ENCODE data around the gene C1QL2. TPM values are rescaled to one million over a fixed set of nuclear protein-coding genes. Genes with fewer than 3 reads are reported as not detected.

The C1QL2 gene
- polyA plus RNA-seq, 2 of the 4 experiments (the other 2 are of a cell fraction), result not detected

DNA sequence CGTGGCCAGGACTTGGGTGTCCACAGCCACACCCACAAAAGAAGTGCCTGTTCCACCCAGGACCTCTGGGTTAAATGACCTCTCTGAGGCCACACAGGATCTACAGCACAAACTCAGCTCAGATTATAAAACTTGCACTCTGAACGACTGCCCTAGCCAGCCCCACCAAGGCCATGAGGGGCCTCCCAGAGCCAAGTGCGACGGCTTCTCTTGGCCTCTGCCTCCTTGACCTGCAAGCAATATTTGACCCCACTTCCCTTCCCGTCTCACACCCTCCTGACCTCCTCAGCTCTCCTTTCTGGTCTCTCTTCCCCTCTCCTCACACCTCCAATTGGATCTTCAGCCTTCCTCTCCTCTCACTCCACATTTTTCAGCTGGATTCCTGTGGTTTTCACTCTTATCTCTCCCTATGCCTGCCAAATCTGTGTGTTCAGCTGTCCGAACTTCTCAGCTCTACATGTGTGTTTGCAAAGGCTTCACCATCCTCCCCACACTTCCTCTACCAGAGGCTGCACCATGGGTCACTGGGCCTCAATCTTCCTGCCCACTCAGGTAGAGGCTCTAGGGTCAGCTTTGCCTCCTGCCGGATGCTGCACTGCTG lies 39.8 kb upstream of the C1QL2 start (continued):
- TF ChIP-seq NPAS2 (CRISPR knock-in tag; IDR thresholded peaks at IDR 0.05; ENCODE audit: borderline replicate concordance) (no peak), MAFK (IDR thresholded peaks at IDR 0.05; ENCODE audit: partially characterized antibody) (no peak)
- TF ChIP-seq, protein P1, sequence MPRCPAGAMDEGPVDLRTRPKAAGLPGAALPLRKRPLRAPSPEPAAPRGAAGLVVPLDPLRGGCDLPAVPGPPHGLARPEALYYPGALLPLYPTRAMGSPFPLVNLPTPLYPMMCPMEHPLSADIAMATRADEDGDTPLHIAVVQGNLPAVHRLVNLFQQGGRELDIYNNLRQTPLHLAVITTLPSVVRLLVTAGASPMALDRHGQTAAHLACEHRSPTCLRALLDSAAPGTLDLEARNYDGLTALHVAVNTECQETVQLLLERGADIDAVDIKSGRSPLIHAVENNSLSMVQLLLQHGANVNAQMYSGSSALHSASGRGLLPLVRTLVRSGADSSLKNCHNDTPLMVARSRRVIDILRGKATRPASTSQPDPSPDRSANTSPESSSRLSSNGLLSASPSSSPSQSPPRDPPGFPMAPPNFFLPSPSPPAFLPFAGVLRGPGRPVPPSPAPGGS (IDR thresholded peaks at IDR 0.05), result no peak

DNA sequence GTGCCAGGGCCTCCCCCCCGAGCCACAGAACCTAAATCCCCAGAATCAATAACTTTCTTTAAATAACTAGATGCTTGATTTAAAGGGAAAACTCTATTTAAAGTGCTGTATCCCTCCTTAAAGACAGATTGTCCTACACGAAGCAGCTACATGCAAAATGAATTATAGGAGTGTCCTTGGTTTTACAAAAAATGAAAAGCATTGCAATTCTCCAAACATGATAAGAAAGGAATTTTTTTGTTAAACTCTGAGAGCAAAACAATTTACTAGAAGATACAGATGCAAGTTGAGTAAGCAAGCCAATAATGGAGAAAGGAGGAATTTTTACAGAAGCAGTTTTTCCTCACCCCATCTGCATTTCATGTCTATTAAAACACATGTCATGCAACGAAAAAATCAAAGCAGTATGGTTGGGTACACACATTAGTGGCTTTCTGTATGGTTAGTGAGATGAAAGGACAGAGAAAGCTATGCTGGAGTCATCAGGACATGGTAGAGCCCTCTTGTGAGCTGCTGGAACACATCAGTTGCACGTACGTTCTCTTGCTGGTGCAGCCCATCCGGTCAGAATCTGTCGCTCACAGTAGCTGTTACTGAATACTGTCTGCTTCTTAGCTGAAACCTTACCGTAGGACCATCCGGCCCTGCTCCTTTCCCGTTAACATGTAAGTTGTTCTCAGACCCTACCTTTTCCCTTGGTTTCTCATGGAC lies 39.1 kb upstream of the C1QL2 start:
- TF ChIP-seq MYC (IDR thresholded peaks at IDR 0.05; ENCODE audit: borderline replicate concordance, low read length) (no peak), CBX2 (IDR thresholded peaks at IDR 0.05; ENCODE audit: borderline replicate concordance, low read depth) (no peak), NPAS2 (CRISPR knock-in tag; IDR thresholded peaks at IDR 0.05; ENCODE audit: borderline replicate concordance) (no peak), EHMT2 (IDR thresholded peaks at IDR 0.05; ENCODE audit: low read depth) (no peak), TFCP2L1 (CRISPR knock-in tag; IDR thresholded peaks at IDR 0.05) (no peak), FOXS1 (CRISPR knock-in tag; IDR thresholded peaks at IDR 0.05) (no peak), ZNF302 (CRISPR knock-in tag; IDR thresholded peaks at IDR 0.05) (no peak), ZFP36 (IDR thresholded peaks at IDR 0.05; ENCODE audit: borderline replicate concordance, partially characterized antibody) (no peak), CBX8 (IDR thresholded peaks at IDR 0.05) (no peak), CHD2 (IDR thresholded peaks at IDR 0.05; ENCODE audit: low read length, partially characterized antibody) (no peak)
- TF ChIP-seq, protein P2, sequence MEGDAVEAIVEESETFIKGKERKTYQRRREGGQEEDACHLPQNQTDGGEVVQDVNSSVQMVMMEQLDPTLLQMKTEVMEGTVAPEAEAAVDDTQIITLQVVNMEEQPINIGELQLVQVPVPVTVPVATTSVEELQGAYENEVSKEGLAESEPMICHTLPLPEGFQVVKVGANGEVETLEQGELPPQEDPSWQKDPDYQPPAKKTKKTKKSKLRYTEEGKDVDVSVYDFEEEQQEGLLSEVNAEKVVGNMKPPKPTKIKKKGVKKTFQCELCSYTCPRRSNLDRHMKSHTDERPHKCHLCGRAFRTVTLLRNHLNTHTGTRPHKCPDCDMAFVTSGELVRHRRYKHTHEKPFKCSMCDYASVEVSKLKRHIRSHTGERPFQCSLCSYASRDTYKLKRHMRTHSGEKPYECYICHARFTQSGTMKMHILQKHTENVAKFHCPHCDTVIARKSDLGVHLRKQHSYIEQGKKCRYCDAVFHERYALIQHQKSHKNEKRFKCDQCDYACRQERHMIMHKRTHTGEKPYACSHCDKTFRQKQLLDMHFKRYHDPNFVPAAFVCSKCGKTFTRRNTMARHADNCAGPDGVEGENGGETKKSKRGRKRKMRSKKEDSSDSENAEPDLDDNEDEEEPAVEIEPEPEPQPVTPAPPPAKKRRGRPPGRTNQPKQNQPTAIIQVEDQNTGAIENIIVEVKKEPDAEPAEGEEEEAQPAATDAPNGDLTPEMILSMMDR (IDR thresholded peaks at IDR 0.05), result no peak
- Histone ChIP-seq H3K27ac (no peak overlapping the region), H3K9me3 (no peaks in the 10 kb centered on the region), H3K4me1 (peaks cover 16% of the 10 kb centered on the region), H3K4me3 (no peak overlapping the region), H3K4me2 (0 out of 3 replicates have a peak overlapping the region, but pooled peaks have one; percentile 37)
- FAIRE-seq, result no peak
- ChIA-PET POLR2A (no interaction called here), CTCF (interaction anchor here (0.7 to 2.2 kb wide), 6 partner anchors 12 to 187 kb away, joined by 3 to 7 read pairs (median 3); no protein-coding TSS in a partner anchor)
- WGBS (ENCODE audit: missing lambda C conversion rate), result 62% methylated on average over 10 of the region's 10 CpGs
- DNase-seq (ENCODE audit: low read depth in 1 of 2, low spot score in 1 of 2), result no peak
- no peak for ATAC-seq

DNA sequence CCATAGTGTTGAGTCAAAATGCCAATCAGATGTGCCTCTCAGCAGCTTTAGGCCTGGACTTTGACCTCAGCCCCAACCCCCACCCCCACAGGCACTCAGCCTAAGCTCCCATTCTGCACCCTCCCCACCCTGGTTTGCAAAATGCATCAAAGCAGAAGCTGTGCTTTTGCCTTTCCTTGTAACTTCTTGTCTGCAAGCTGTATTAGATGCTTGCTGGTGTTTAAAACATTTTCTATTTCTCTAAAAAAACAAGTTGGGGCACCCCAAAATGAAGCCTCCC lies 38.5 kb upstream of the C1QL2 start:
- no peak overlapping the region for H3K27ac ChIP-seq
- POLR2A ChIA-PET, result no interaction called here
- FAIRE-seq, result no peak
- peak overlapping the region; percentile 37 for H3K4me2 ChIP-seq
- CTCF ChIA-PET, result interaction anchor here (2.2 kb wide), 1 partner anchor 22 kb away, joined by 7 read pairs; no protein-coding TSS in a partner anchor
- no peak for TF ChIP-seq EHMT2 (IDR thresholded peaks at IDR 0.05; ENCODE audit: low read depth)
- TF ChIP-seq, protein P3, sequence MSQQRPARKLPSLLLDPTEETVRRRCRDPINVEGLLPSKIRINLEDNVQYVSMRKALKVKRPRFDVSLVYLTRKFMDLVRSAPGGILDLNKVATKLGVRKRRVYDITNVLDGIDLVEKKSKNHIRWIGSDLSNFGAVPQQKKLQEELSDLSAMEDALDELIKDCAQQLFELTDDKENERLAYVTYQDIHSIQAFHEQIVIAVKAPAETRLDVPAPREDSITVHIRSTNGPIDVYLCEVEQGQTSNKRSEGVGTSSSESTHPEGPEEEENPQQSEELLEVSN (IDR thresholded peaks at IDR 0.05; ENCODE audit: borderline replicate concordance, low read depth), result no peak
- TF ChIP-seq, protein P4, sequence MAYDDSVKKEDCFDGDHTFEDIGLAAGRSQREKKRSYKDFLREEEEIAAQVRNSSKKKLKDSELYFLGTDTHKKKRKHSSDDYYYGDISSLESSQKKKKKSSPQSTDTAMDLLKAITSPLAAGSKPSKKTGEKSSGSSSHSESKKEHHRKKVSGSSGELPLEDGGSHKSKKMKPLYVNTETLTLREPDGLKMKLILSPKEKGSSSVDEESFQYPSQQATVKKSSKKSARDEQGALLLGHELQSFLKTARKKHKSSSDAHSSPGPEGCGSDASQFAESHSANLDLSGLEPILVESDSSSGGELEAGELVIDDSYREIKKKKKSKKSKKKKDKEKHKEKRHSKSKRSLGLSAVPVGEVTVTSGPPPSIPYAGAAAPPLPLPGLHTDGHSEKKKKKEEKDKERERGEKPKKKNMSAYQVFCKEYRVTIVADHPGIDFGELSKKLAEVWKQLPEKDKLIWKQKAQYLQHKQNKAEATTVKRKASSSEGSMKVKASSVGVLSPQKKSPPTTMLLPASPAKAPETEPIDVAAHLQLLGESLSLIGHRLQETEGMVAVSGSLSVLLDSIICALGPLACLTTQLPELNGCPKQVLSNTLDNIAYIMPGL (CRISPR knock-in tag; IDR thresholded peaks at IDR 0.05; ENCODE audit: borderline replicate concordance), result no peak
- no peak for TF ChIP-seq ZFP36 (IDR thresholded peaks at IDR 0.05; ENCODE audit: borderline replicate concordance, partially characterized antibody)
- TF ChIP-seq RARB (CRISPR knock-in tag; IDR thresholded peaks at IDR 0.05), result no peak
- TF ChIP-seq ZNF302 (CRISPR knock-in tag; IDR thresholded peaks at IDR 0.05), result no peak
- no peak for TF ChIP-seq NR3C1 (IDR thresholded peaks at IDR 0.05)
- TF ChIP-seq SREBF2 (IDR thresholded peaks at IDR 0.05), result no peak
- TF ChIP-seq ESRRA (IDR thresholded peaks at IDR 0.05; ENCODE audit: borderline replicate concordance, low read length), result no peak
- TF ChIP-seq NFE2L2 (conservative IDR thresholded peaks at IDR 0.05; ENCODE audit: low read length), result no peak
- TF ChIP-seq, protein P5, sequence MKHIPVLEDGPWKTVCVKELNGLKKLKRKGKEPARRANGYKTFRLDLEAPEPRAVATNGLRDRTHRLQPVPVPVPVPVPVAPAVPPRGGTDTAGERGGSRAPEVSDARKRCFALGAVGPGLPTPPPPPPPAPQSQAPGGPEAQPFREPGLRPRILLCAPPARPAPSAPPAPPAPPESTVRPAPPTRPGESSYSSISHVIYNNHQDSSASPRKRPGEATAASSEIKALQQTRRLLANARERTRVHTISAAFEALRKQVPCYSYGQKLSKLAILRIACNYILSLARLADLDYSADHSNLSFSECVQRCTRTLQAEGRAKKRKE (CRISPR knock-in tag; IDR thresholded peaks at IDR 0.05; ENCODE audit: low read depth), result no peak
- no peak for TF ChIP-seq PHF8 (IDR thresholded peaks at IDR 0.05; ENCODE audit: borderline replicate concordance, low read depth)
- TF ChIP-seq NPAS2 (CRISPR knock-in tag; IDR thresholded peaks at IDR 0.05; ENCODE audit: borderline replicate concordance), result no peak
- no peak for TF ChIP-seq GATA3 (IDR thresholded peaks at IDR 0.05; ENCODE audit: borderline replicate concordance)
- no peak overlapping the region for H3K4me3 ChIP-seq
- ATAC-seq, result no peak
- DNase-seq (ENCODE audit: low read depth in 1 of 2, low spot score in 1 of 2), result no peak
- peaks cover 16% of the 10 kb centered on the region for H3K4me1 ChIP-seq
- no peaks in the 10 kb centered on the region for H3K9me3 ChIP-seq

All from A549 (cell line).